Caco-2 (cell line): Measurements from ENCODE around the gene PAQR7. TPM values are rescaled to one million over a fixed set of nuclear protein-coding genes. Genes with fewer than 3 reads are reported as not detected.

Source experiments
- BruUV-seq: library from RNA; stranded (reverse); fragments of 400-500 nt; replicated peaks from 2 replicates; lab custom pipeline; 2021; lab: Mats Ljungman, UMichigan
- CTCF ChIA-PET: fragments of 300-600 bp; sonication (Branson Sonifier 250); formaldehyde crosslinking; loops from one replicate; lab custom pipeline; 2022; ENCODE audit warnings: antibody characterized with exemption; lab: Charles Lee
- POLR2A ChIA-PET: fragments of 300-600 bp; sonication (Branson Sonifier 250); formaldehyde crosslinking; loops from one replicate; lab custom pipeline; 2022; ENCODE audit warnings: antibody characterized with exemption; lab: Charles Lee
- DNase-seq, 2 experiments: peaks; one replicate each; pipeline versions ENCODE4 v3.0.0 to v3.0.0-alpha.2; 2020 to 2022
- H3K27me3 ChIP-seq: replicated peaks from 2 replicates; pipeline ENCODE4 v1.6.0; 2011; ENCODE audit warnings: low read length; ENCODE audit not compliant: control insufficient read depth, insufficient read depth
- H3K36me3 ChIP-seq: 2 replicates; pipeline ENCODE4 v1.5.1; 2011; ENCODE audit warnings: low read length; ENCODE audit not compliant: control insufficient read depth, insufficient read depth
- H3K4me1 ChIP-seq: fragments of 250-450 bp; sonication (Bioruptor Pico); 2 replicates; pipeline ENCODE4 v1.5.1; 2020; ENCODE audit warnings: mild to moderate bottlenecking
- H3K4me3 ChIP-seq: 2 replicates; pipeline ENCODE4 v1.5.1; 2011; ENCODE audit warnings: low read depth, mild to moderate bottlenecking, control low read depth, low read length
- H3K9me3 ChIP-seq: fragments of 250-450 bp; sonication (Bioruptor Pico); 2 replicates; pipeline ENCODE4 v1.5.1; 2020; ENCODE audit warnings: mild to moderate bottlenecking, moderate library complexity
- H3K27ac Mint-ChIP-seq: one replicate; pipeline ENCODE4 v1.8.0; 2022; ENCODE audit warnings: mixed read lengths; ENCODE audit not compliant: unreplicated experiment
- H3K27me3 Mint-ChIP-seq: one replicate; pipeline ENCODE4 v1.8.0; 2022; ENCODE audit warnings: mixed read lengths; ENCODE audit not compliant: insufficient read depth, unreplicated experiment
- H3K36me3 Mint-ChIP-seq: one replicate; pipeline ENCODE4 v1.8.0; 2022; ENCODE audit warnings: mild to moderate bottlenecking, mixed read lengths; ENCODE audit not compliant: insufficient read depth, unreplicated experiment
- H3K4me1 Mint-ChIP-seq: one replicate; pipeline ENCODE4 v1.8.0; 2022; ENCODE audit warnings: low read depth, mixed read lengths; ENCODE audit not compliant: unreplicated experiment
- H3K4me3 Mint-ChIP-seq: one replicate; pipeline ENCODE4 v1.8.0; 2022; ENCODE audit warnings: mild to moderate bottlenecking, moderate library complexity, mixed read lengths; ENCODE audit not compliant: unreplicated experiment
- H3K9me3 Mint-ChIP-seq: one replicate; pipeline ENCODE4 v1.8.0; 2022; ENCODE audit warnings: mixed read lengths; ENCODE audit not compliant: unreplicated experiment
- CTCF ChIP-seq, 2 experiments: fragments of 200-600 bp in 1 of 2; IDR thresholded peaks; 1 replicate in 1 of 2; 2 replicates in 1 of 2; pipeline versions ENCODE4 v1.5.1 to v1.8.0; 2011 to 2022; ENCODE audit warnings: antibody characterized with exemption in 1 of 2, control low read depth in 1 of 2, inconsistent platforms in 1 of 2, low read depth in 1 of 2, low read length in 1 of 2, mild to moderate bottlenecking in 1 of 2, moderate library complexity in 1 of 2; ENCODE audit not compliant: insufficient read depth in 1 of 2, severe bottlenecking in 1 of 2, unreplicated experiment in 1 of 2
- intact Hi-C: fragments of 100-400 bp; cut with micrococcal nuclease; formaldehyde crosslinking; loops from one replicate; pipeline ENCODE4 v1.10.0; 2022; ENCODE audit not compliant: unreplicated experiment
- total RNA-seq: library from RNA; stranded (reverse); gene quantifications from 2 replicates; pipeline ENCODE4 v1.2.3, GENCODE V29; 2022

The PAQR7 gene
- total RNA-seq, 1 experiment from 2014 or later: 22.3 TPM

GRCh38 chr1:25866288-25866687, 9.2 kb downstream of the PAQR7 start:
- H3K27me3 ChIP-seq: no peaks in the 10 kb centered on the region
- peaks cover 2% of the 10 kb centered on the region; the same call in 1 of the 2 replicates for H3K36me3 ChIP-seq
- Mint-ChIP-seq H3K27me3 (no peaks in the 10 kb centered on the region), H3K27ac (no peak overlapping the region), H3K9me3 (no peaks in the 10 kb centered on the region), H3K4me3 (no peak overlapping the region), H3K4me1 (peaks cover 7% of the 10 kb centered on the region), H3K36me3 (peaks cover 29% of the 10 kb centered on the region)
- H3K4me3 ChIP-seq: no peak overlapping the region
- H3K4me1 ChIP-seq: peaks cover 17% of the 10 kb centered on the region
- no peaks in the 10 kb centered on the region for H3K9me3 ChIP-seq
- TF ChIP-seq CTCF (IDR thresholded peaks at IDR 0.05; ENCODE audit: insufficient read depth in 1 of 2, low read depth in 1 of 2, low read length in 1 of 2, severe bottlenecking in 1 of 2, unreplicated experiment in 1 of 2): no peak
- BruUV-seq: no TSS peak
- CTCF ChIA-PET: no interaction called here
- intact Hi-C loops: no loop called here
- POLR2A ChIA-PET: no interaction called here
- no peak for DNase-seq

GRCh38 chr1:25864434-25864833, 11.1 kb downstream of the PAQR7 start:
- Histone ChIP-seq H3K4me1 (peaks cover 20% of the 10 kb centered on the region), H3K36me3 (peaks cover 2% of the 10 kb centered on the region; the same call in 1 of the 2 replicates), H3K4me3 (no peak overlapping the region), H3K9me3 (no peaks in the 10 kb centered on the region; the same call in 1 of the 2 replicates), H3K27me3 (no peaks in the 10 kb centered on the region)
- Mint-ChIP-seq H3K27ac (peak overlapping the region; percentile 23), H3K9me3 (no peaks in the 10 kb centered on the region), H3K36me3 (peaks cover 36% of the 10 kb centered on the region), H3K4me3 (no peak overlapping the region), H3K27me3 (no peaks in the 10 kb centered on the region), H3K4me1 (peaks cover 7% of the 10 kb centered on the region)
- intact Hi-C loops: no loop called here
- POLR2A ChIA-PET: no interaction called here
- CTCF ChIA-PET: no interaction called here
- TF ChIP-seq CTCF (IDR thresholded peaks at IDR 0.05; ENCODE audit: insufficient read depth in 1 of 2, low read depth in 1 of 2, low read length in 1 of 2, severe bottlenecking in 1 of 2, unreplicated experiment in 1 of 2): no peak
- no peak for DNase-seq
- BruUV-seq: no TSS peak

GRCh38 chr1:25863486-25864262, 11.8 kb downstream of the PAQR7 start:
- Histone ChIP-seq H3K27me3 (no peaks in the 10 kb centered on the region), H3K4me1 (peaks cover 20% of the 10 kb centered on the region), H3K9me3 (no peaks in the 10 kb centered on the region; the same call in 1 of the 2 replicates), H3K36me3 (peaks cover 2% of the 10 kb centered on the region; the same call in 1 of the 2 replicates), H3K4me3 (no peak overlapping the region)
- no peak for TF ChIP-seq CTCF (IDR thresholded peaks at IDR 0.05; ENCODE audit: insufficient read depth in 1 of 2, low read depth in 1 of 2, low read length in 1 of 2, severe bottlenecking in 1 of 2, unreplicated experiment in 1 of 2)
- H3K36me3 Mint-ChIP-seq: peaks cover 43% of the 10 kb centered on the region
- CTCF ChIA-PET: no interaction called here
- DNase-seq: no peak
- peak overlapping the region; percentile 23 for H3K27ac Mint-ChIP-seq
- intact Hi-C loops: no loop called here
- no peak overlapping the region for H3K4me3 Mint-ChIP-seq
- H3K9me3 Mint-ChIP-seq: no peaks in the 10 kb centered on the region
- POLR2A ChIA-PET: no interaction called here
- H3K4me1 Mint-ChIP-seq: peaks cover 7% of the 10 kb centered on the region
- no TSS peak for BruUV-seq
- no peaks in the 10 kb centered on the region for H3K27me3 Mint-ChIP-seq
